ENCODE results near the gene RDH13. TPM values are rescaled to one million over a fixed set of nuclear protein-coding genes. Genes with fewer than 3 reads are reported as not detected.

RDH13 gene
- total RNA-seq, 1 donor from 2014 or later = 37.3 TPM

DNA sequence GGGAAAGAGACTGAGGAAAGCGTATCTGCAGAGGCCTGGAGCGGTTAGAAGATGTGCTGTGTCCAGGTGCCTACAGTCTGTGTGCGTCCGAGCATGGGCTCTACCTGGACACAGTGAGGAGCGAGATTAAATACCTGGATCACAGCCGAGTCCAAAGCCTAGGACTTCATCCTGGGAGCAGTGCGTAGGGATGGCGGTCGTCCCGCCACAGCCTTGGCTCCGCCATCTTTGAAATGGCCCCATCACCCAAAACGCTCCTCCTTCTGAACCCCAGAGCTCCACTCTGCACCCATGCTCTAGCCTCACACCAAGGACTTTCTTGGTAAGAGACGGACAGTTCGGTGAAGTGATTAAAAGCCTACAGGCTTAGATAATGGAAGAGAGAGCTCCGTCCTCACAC is 44.7 kb downstream of the RDH13 start:
- DNase-seq (ENCODE audit: extremely low spot score in 2 of 2) = no peak
- no peaks in the 10 kb centered on the region for H3K27me3 ChIP-seq
- H3K27ac ChIP-seq = no peak overlapping the region
- intact Hi-C loops (cut with DNase I) = no loop called here
- no peak overlapping the region for H3K4me3 ChIP-seq
- no peaks in the 10 kb centered on the region for H3K9me3 ChIP-seq
- TF ChIP-seq POLR2AphosphoS5 (IDR thresholded peaks at IDR 0.05; ENCODE audit: insufficient read depth in 1 of 2, low read depth in 1 of 2) = no peak
- no peak for TF ChIP-seq POLR2A (IDR thresholded peaks at IDR 0.05)
- TF ChIP-seq, protein P1, sequence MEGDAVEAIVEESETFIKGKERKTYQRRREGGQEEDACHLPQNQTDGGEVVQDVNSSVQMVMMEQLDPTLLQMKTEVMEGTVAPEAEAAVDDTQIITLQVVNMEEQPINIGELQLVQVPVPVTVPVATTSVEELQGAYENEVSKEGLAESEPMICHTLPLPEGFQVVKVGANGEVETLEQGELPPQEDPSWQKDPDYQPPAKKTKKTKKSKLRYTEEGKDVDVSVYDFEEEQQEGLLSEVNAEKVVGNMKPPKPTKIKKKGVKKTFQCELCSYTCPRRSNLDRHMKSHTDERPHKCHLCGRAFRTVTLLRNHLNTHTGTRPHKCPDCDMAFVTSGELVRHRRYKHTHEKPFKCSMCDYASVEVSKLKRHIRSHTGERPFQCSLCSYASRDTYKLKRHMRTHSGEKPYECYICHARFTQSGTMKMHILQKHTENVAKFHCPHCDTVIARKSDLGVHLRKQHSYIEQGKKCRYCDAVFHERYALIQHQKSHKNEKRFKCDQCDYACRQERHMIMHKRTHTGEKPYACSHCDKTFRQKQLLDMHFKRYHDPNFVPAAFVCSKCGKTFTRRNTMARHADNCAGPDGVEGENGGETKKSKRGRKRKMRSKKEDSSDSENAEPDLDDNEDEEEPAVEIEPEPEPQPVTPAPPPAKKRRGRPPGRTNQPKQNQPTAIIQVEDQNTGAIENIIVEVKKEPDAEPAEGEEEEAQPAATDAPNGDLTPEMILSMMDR (IDR thresholded peaks at IDR 0.05) = no peak
- H3K4me1 ChIP-seq = no peaks in the 10 kb centered on the region
- H3K36me3 ChIP-seq = no peaks in the 10 kb centered on the region

DNA sequence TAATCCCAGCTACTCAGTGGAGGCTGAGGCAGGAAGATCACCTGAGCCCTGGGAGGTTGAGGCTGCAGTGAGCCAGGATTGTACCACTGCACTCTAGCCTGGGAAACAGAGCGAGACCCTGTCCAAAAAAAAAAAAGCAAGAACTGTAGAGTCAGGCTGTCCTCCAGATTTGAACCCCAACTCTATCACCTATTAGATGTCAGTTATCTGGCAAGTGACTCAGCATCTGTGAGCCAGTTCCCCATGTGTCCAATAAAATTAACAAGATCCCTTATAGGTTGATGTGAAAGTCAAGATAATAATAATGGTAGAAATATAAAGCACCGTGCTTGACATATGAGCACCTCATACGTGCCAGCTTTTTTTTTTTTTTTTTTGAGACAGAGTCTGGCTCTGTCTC is 46.9 kb downstream of the RDH13 start:
- DNase-seq (ENCODE audit: extremely low spot score in 2 of 2) = no peak
- intact Hi-C loops (cut with DNase I) = no loop called here

DNA sequence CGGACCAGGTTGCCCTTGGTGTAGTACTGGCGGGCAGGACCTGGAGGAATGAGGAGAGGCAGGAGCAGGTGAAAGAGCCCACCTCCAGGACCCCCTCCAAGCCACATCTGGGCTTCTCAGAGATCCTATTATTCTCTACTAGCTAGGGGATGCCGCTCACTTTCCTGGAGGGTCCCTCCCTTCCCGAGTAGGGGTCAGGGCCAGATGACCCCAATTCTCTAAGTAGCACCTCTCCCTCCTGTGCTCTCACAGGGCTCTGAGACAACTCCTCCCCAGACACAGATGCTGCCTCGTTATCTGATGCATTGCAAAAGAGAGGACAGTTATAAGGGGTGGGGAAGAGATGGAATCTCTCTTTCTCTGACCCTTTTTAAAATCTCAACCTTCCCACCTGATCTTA is 47.8 kb downstream of the RDH13 start:
- no peak for DNase-seq (ENCODE audit: extremely low spot score in 2 of 2)
- Histone ChIP-seq H3K36me3 (no peaks in the 10 kb centered on the region), H3K9me3 (no peaks in the 10 kb centered on the region), H3K27ac (no peak overlapping the region), H3K27me3 (no peaks in the 10 kb centered on the region), H3K4me1 (no peaks in the 10 kb centered on the region), H3K4me3 (no peak overlapping the region)
- TF ChIP-seq, protein P1 (IDR thresholded peaks at IDR 0.05) = no peak
- TF ChIP-seq POLR2A (IDR thresholded peaks at IDR 0.05) = no peak
- no peak for TF ChIP-seq POLR2AphosphoS5 (IDR thresholded peaks at IDR 0.05; ENCODE audit: insufficient read depth in 1 of 2, low read depth in 1 of 2)
- intact Hi-C loops (cut with DNase I) = no loop called here

More for the DNA sequence above, 46.9 kb downstream of the RDH13 start:
- Histone ChIP-seq H3K4me1 (no peaks in the 10 kb centered on the region), H3K9me3 (no peaks in the 10 kb centered on the region), H3K27ac (no peak overlapping the region), H3K4me3 (no peak overlapping the region), H3K36me3 (no peaks in the 10 kb centered on the region), H3K27me3 (no peaks in the 10 kb centered on the region)
- TF ChIP-seq POLR2A (IDR thresholded peaks at IDR 0.05) (no peak), POLR2AphosphoS5 (IDR thresholded peaks at IDR 0.05; ENCODE audit: insufficient read depth in 1 of 2, low read depth in 1 of 2) (no peak)
- TF ChIP-seq, protein P1 (IDR thresholded peaks at IDR 0.05) = no peak

DNA sequence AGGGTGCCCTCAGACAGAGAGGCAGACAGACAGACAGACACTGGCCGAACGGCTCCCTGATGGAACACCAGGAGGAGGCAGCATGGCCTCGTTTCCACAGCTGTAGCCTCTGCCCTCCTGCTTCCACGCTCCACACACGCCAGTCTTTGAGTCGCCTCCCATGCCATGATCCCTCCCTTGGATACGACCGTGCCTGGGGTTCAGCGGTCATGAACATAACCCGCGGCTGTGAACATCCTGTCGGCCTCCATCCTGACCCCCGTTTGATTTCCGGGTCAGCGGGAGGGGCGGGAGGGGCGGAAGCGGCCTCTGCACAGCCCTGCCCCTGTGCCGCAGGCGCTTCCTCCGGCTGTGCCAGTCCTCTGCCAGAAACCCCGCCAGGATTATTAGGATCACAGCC is 48.2 kb downstream of the RDH13 start:
- Histone ChIP-seq H3K27me3 (no peaks in the 10 kb centered on the region), H3K9me3 (no peaks in the 10 kb centered on the region), H3K4me1 (no peaks in the 10 kb centered on the region), H3K27ac (no peak overlapping the region), H3K4me3 (no peak overlapping the region), H3K36me3 (no peaks in the 10 kb centered on the region)
- no peak for DNase-seq (ENCODE audit: extremely low spot score in 2 of 2)
- intact Hi-C loops (cut with DNase I) = no loop called here
- TF ChIP-seq, protein P1 (IDR thresholded peaks at IDR 0.05) = no peak
- TF ChIP-seq POLR2AphosphoS5 (IDR thresholded peaks at IDR 0.05; ENCODE audit: insufficient read depth in 1 of 2, low read depth in 1 of 2) (no peak), POLR2A (IDR thresholded peaks at IDR 0.05) (no peak)

DNA sequence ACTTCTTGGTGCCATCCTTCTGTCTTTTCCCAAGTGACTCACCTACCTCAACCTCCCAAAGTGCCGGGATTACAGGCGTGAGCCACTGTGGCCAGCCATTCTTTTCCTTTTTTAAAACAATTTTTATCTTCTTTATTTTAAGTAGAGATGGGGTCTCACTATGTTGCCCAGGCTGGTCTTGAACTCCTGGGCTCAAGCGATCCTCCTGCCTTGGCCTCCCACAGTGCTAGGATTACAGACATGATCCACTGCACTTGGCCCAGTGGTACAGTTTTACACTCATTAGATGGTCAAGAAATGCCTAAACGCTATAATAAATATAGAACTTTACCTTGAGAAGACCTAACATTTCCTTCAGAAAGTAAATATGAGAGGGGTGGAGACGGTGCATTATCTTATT is 49.4 kb downstream of the RDH13 start:
- Histone ChIP-seq H3K36me3 (no peaks in the 10 kb centered on the region), H3K27me3 (no peaks in the 10 kb centered on the region), H3K4me1 (no peaks in the 10 kb centered on the region), H3K27ac (no peak overlapping the region), H3K9me3 (no peaks in the 10 kb centered on the region), H3K4me3 (no peak overlapping the region)
- TF ChIP-seq POLR2AphosphoS5 (IDR thresholded peaks at IDR 0.05; ENCODE audit: insufficient read depth in 1 of 2, low read depth in 1 of 2) (no peak), POLR2A (IDR thresholded peaks at IDR 0.05) (no peak)
- TF ChIP-seq, protein P1 (IDR thresholded peaks at IDR 0.05) = no peak
- DNase-seq (ENCODE audit: extremely low spot score in 2 of 2) = no peak
- intact Hi-C loops (cut with DNase I) = no loop called here

Data from vagina (tissue), 2 donors.